ENCODE measurements around the gene SELENOW. TPM values are rescaled to one million over a fixed set of nuclear protein-coding genes. Genes with fewer than 3 reads are reported as not detected.
A peak's percentile ranks its signal among the peaks of the same experiment; 100 is the strongest.
"Not testable (repeated sequence)": the region's sequence is repeated elsewhere in the genome, so short reads cannot be mapped to it uniquely, and the experiment has no call there.

Gene SELENOW
- total RNA-seq, 4 donors from 2014 or later: 185 to 477 (median 324) TPM

DNA sequence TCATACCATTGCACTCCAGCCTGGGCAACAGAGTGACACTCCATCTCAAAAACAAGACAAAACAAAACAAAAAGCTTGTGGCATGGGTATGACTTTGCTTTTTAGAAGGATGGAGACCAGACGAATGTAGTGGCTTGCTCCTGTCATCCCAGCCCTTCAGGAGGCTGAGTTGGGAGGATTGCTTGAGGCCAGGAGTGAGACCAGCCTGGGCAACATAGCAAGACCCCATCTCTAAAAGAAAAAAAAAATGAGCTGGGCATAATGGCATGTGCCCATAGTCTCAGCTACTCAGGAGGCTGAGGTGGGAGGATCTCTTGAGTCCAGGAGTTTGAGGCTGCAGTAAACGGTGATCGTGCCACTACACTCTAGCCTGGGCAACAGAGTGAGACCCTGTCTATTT lies 16.4 kb upstream of the SELENOW start:
- Histone ChIP-seq H3K27me3 (no peaks in the 10 kb centered on the region), H3K36me3 (peaks cover 8 to 33% (median 13%) of the 10 kb centered on the region in 3 donors), H3K4me3 (no peak overlapping the region), H3K9me3 (no peaks in the 10 kb centered on the region), H3K4me1 (peaks cover 0 to 9% (median 0%) of the 10 kb centered on the region in 3 donors), H3K27ac (peak overlapping the region in 1 of 4 donors; percentile 8)
- intact Hi-C loops (cut with DNase I): no loop called here
- no peak for TF ChIP-seq CTCF (IDR thresholded peaks at IDR 0.05)
- TF ChIP-seq POLR2A (IDR thresholded peaks at IDR 0.05): no peak
- WGBS, 2 donors: 64 to 65% methylated on average over 3 of the region's 3 CpGs
- no peak for DNase-seq

GRCh38 chr19:47762615-47763308 lies 15.7 kb upstream of the SELENOW start:
- TF ChIP-seq POLR2A (IDR thresholded peaks at IDR 0.05) (no peak), CTCF (IDR thresholded peaks at IDR 0.05) (no peak)
- no peak overlapping the region for H3K4me3 ChIP-seq
- DNase-seq: no peak
- no peaks in the 10 kb centered on the region for H3K27me3 ChIP-seq
- H3K4me1 ChIP-seq: peaks cover 0 to 9% (median 0%) of the 10 kb centered on the region in 3 donors
- 62 to 73% methylated on average over 15 to 18 of the region's 18 CpGs for WGBS, 2 donors
- no peaks in the 10 kb centered on the region for H3K9me3 ChIP-seq
- H3K36me3 ChIP-seq: peaks cover 4 to 27% (median 6%) of the 10 kb centered on the region in 3 donors
- intact Hi-C loops (cut with DNase I): no loop called here
- peak overlapping the region in 3 of 4 donors; percentile 8 to 50 (median 25) for H3K27ac ChIP-seq

DNA sequence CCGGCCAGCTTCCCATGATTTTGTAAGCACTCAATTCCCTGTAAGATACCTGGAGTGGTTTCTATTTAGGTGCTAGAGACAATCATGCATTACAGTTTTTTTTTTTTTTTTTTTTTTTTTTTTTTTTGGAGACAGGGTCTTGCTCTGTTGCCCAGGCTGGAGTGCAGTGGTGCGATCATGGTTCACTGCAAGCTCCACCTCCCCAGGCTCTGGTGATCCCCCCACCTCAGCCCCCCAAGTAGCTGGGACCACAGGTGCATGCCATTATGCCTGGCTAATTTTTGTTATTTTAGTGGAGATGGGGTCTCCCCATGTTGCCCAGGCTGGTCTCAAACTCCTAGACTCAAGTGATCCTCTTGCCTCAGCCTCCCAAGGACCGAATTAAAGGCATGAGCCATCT lies 13.8 kb upstream of the SELENOW start:
- WGBS, 2 donors: 81 to 88% methylated on average over 2 to 3 of the region's 3 CpGs
- H3K9me3 ChIP-seq; H3K27ac ChIP-seq; DNase-seq; H3K4me1 ChIP-seq; H3K27me3 ChIP-seq; intact Hi-C loops (cut with DNase I); H3K36me3 ChIP-seq; H3K4me3 ChIP-seq: not testable (repeated sequence)

GRCh38 chr19:47765523-47766358 lies 12.8 kb upstream of the SELENOW start:
- no peak for DNase-seq
- Histone ChIP-seq H3K9me3 (no peaks in the 10 kb centered on the region), H3K4me1 (peaks cover 0 to 9% (median 0%) of the 10 kb centered on the region in 3 donors), H3K4me3 (no peak overlapping the region), H3K27me3 (no peaks in the 10 kb centered on the region), H3K36me3 (no peaks in the 10 kb centered on the region), H3K27ac (no peak overlapping the region)
- WGBS, 2 donors: 23 to 27% methylated on average over 11 to 17 of the region's 19 CpGs
- intact Hi-C loops (cut with DNase I): no loop called here
- TF ChIP-seq CTCF (IDR thresholded peaks at IDR 0.05) (peak; percentile 17 to 82 (median 69)), POLR2A (IDR thresholded peaks at IDR 0.05) (no peak)

- WGBS, 2 donors: 74 to 78% methylated on average over 3 of the region's 7 CpGs
- no peak overlapping the region for H3K4me3 ChIP-seq
These were observed 12.2 kb upstream of the SELENOW start for GRCh38 chr19:47766359-47766620.

More at GRCh38 chr19:47766359-47766620, 12.2 kb upstream of the SELENOW start:
- H3K27ac ChIP-seq: no peak overlapping the region
- peaks cover 0 to 9% (median 0%) of the 10 kb centered on the region in 3 donors for H3K4me1 ChIP-seq
- H3K27me3 ChIP-seq: no peaks in the 10 kb centered on the region
- no peaks in the 10 kb centered on the region for H3K36me3 ChIP-seq
- H3K9me3 ChIP-seq: no peaks in the 10 kb centered on the region
- TF ChIP-seq CTCF (IDR thresholded peaks at IDR 0.05) (no peak), POLR2A (IDR thresholded peaks at IDR 0.05) (no peak)
- DNase-seq: no peak
- intact Hi-C loops (cut with DNase I): no loop called here

Measured in esophagus squamous epithelium (tissue), 5 donors.